ENCODE measurements around the gene RAB3GAP1.

- no peak for TF ChIP-seq GATA2 (IDR thresholded peaks at IDR 0.05; ENCODE audit: low read depth, low read length)
- no peak for TF ChIP-seq GATA3 (IDR thresholded peaks at IDR 0.05; ENCODE audit: low read depth, low read length)
Observed at GRCh38 chr2:135050132-135050531, 2.0 kb upstream of the RAB3GAP1 start.

Measured in SH-SY5Y (cell line).